Measurements from ENCODE around the gene TFAP2E. TPM values are rescaled to one million over a fixed set of nuclear protein-coding genes. Genes with fewer than 3 reads are reported as not detected.

Gene TFAP2E
- polyA plus RNA-seq, 1 donor from 2014 or later = 7.0 TPM

DNA sequence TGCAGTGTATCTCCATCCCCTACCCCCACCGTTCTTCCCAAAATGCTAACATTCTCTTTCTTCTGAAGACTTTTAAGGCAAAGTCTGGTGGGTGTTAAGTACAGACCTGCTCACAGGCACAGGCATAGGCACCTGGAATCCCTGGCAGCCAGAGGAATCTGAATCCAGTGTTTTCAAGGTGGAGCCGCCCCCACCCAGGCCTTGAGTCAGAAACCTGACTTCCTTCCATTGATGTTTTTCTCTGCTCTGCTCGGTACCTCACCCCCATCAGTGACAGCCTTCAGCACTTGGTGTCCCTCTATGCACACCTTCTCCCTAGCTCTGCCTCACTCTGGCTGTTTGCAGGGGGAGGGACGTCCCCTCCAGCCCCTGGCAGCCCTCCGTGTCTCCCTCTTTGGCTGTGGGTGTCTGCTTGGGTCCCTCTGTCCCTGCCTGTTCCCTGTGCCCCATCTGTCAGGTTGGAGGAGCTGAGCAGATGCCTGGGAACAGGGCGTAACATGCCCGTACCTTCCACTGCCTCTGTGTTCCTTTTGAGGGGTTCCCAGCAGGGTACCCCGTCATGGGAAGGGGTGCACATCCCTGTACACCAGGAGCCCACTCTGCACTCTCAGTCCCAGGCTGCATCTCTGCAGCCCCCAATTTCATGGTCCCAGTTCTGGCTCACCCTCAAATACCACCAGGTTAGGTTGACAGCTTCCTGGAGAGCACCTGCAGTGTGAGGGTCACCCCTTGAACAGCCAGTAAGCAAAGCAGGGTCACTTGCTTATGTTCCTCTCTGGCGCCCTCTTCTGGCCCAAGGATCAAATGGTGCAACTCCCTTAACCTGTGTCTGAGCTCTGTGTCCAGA, 8.9 kb upstream of the TFAP2E start:
- Histone ChIP-seq H3K4me2 (ENCODE audit: low read length) (no peak overlapping the region), H3K4me3 (ENCODE audit: low read length) (no peak overlapping the region), H3K36me3 (ENCODE audit: insufficient read depth, low read length) (no peaks in the 10 kb centered on the region), H3K27ac (ENCODE audit: low read length) (no peak overlapping the region), H3K79me2 (replicated peaks; ENCODE audit: insufficient read depth, low read length) (no peaks in the 10 kb centered on the region), H3K9me2 (ENCODE audit: insufficient read depth, low read length) (no peaks in the 10 kb centered on the region), H3K9me3 (ENCODE audit: low read length) (no peaks in the 10 kb centered on the region), H4K20me1 (ENCODE audit: insufficient read depth) (no peaks in the 10 kb centered on the region), H3F3A (ENCODE audit: insufficient read depth, low read length, poor library complexity, severe bottlenecking) (peaks cover 1% of the 10 kb centered on the region), H3K9ac (ENCODE audit: low read length) (no peak overlapping the region), H2AFZ (ENCODE audit: low read depth, low read length) (no peak overlapping the region), H3K27me3 (ENCODE audit: insufficient read depth, low read depth, low read length) (no peaks in the 10 kb centered on the region)
- no peak for TF ChIP-seq EZH2 (IDR thresholded peaks at IDR 0.05; ENCODE audit: borderline replicate concordance, insufficient read depth, low read length, poor library complexity, severe bottlenecking)
- no peak for TF ChIP-seq POLR2AphosphoS5 (IDR thresholded peaks at IDR 0.05)
- peak; percentile 73 for TF ChIP-seq SMC3 (conservative IDR thresholded peaks at IDR 0.05; ENCODE audit: poor library complexity)
- no peak for TF ChIP-seq MXI1 (conservative IDR thresholded peaks at IDR 0.05; ENCODE audit: poor library complexity, severe bottlenecking)
- TF ChIP-seq, protein P1, sequence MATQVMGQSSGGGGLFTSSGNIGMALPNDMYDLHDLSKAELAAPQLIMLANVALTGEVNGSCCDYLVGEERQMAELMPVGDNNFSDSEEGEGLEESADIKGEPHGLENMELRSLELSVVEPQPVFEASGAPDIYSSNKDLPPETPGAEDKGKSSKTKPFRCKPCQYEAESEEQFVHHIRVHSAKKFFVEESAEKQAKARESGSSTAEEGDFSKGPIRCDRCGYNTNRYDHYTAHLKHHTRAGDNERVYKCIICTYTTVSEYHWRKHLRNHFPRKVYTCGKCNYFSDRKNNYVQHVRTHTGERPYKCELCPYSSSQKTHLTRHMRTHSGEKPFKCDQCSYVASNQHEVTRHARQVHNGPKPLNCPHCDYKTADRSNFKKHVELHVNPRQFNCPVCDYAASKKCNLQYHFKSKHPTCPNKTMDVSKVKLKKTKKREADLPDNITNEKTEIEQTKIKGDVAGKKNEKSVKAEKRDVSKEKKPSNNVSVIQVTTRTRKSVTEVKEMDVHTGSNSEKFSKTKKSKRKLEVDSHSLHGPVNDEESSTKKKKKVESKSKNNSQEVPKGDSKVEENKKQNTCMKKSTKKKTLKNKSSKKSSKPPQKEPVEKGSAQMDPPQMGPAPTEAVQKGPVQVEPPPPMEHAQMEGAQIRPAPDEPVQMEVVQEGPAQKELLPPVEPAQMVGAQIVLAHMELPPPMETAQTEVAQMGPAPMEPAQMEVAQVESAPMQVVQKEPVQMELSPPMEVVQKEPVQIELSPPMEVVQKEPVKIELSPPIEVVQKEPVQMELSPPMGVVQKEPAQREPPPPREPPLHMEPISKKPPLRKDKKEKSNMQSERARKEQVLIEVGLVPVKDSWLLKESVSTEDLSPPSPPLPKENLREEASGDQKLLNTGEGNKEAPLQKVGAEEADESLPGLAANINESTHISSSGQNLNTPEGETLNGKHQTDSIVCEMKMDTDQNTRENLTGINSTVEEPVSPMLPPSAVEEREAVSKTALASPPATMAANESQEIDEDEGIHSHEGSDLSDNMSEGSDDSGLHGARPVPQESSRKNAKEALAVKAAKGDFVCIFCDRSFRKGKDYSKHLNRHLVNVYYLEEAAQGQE (IDR thresholded peaks at IDR 0.05; ENCODE audit: borderline replicate concordance) = no peak
- TF ChIP-seq, protein P2, sequence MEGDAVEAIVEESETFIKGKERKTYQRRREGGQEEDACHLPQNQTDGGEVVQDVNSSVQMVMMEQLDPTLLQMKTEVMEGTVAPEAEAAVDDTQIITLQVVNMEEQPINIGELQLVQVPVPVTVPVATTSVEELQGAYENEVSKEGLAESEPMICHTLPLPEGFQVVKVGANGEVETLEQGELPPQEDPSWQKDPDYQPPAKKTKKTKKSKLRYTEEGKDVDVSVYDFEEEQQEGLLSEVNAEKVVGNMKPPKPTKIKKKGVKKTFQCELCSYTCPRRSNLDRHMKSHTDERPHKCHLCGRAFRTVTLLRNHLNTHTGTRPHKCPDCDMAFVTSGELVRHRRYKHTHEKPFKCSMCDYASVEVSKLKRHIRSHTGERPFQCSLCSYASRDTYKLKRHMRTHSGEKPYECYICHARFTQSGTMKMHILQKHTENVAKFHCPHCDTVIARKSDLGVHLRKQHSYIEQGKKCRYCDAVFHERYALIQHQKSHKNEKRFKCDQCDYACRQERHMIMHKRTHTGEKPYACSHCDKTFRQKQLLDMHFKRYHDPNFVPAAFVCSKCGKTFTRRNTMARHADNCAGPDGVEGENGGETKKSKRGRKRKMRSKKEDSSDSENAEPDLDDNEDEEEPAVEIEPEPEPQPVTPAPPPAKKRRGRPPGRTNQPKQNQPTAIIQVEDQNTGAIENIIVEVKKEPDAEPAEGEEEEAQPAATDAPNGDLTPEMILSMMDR (IDR thresholded peaks at IDR 0.05; ENCODE audit: poor library complexity, severe bottlenecking) = peak; percentile 78
- TF ChIP-seq TAF1 (IDR thresholded peaks at IDR 0.05; ENCODE audit: low read depth) = no peak
- TF ChIP-seq EP300 (conservative IDR thresholded peaks at IDR 0.05; ENCODE audit: poor library complexity, severe bottlenecking) = no peak
- TF ChIP-seq RAD21 (conservative IDR thresholded peaks at IDR 0.05) = peak; percentile 65

DNA sequence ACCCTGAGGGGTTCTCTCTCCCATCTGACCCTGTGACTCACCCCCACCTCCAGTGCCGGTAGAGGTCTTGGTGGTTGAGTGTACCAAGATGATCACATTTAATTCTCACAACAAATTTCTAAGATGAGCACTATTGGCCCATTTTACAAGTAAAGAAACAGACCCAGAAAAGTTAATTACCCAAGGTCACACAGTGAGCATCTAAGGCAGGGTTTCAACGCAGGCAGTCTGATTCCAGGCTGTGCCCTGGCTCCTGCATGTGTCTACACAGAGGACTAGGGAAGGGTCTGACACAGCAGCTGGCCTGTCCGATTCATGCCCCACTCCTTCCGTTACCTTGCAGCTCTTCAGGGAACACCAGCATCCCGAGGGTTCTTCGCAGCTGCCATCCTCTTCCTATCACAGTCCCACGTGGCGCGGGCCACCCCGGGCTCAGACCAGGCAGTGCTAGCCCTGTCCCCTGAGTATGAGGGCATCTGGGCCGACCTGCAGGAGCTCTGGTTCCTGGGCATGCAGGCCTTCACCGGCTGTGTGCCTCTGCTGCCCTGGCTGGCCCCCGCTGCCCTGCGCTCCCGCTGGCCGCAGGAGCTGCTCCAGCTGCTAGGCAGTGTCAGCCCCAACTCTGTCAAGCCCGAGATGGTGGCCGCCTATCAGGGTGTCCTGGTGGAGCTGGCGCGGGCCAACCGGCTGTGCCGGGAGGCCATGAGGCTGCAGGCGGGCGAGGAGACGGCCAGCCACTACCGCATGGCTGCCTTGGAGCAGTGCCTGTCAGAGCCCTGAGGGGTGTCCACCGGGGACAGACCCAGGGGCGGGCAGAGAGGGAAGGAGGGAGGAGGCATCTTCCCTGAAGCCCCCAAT, 8.0 kb upstream of the TFAP2E start:
- Histone ChIP-seq H2AFZ (ENCODE audit: low read depth, low read length) (no peak overlapping the region), H3K4me3 (ENCODE audit: low read length) (no peak overlapping the region), H3F3A (ENCODE audit: insufficient read depth, low read length, poor library complexity, severe bottlenecking) (no peaks in the 10 kb centered on the region), H3K36me3 (ENCODE audit: insufficient read depth, low read length) (no peaks in the 10 kb centered on the region), H3K9ac (ENCODE audit: low read length) (no peak overlapping the region), H3K27me3 (ENCODE audit: insufficient read depth, low read depth, low read length) (peaks cover 5% of the 10 kb centered on the region), H3K4me2 (ENCODE audit: low read length) (no peak overlapping the region), H3K27ac (ENCODE audit: low read length) (no peak overlapping the region), H3K9me3 (ENCODE audit: low read length) (no peaks in the 10 kb centered on the region), H3K79me2 (replicated peaks; ENCODE audit: insufficient read depth, low read length) (no peaks in the 10 kb centered on the region), H3K9me2 (ENCODE audit: insufficient read depth, low read length) (no peaks in the 10 kb centered on the region), H4K20me1 (ENCODE audit: insufficient read depth) (no peaks in the 10 kb centered on the region)
- TF ChIP-seq, protein P2 (IDR thresholded peaks at IDR 0.05; ENCODE audit: poor library complexity, severe bottlenecking) = no peak
- TF ChIP-seq POLR2AphosphoS5 (IDR thresholded peaks at IDR 0.05) (no peak), TAF1 (IDR thresholded peaks at IDR 0.05; ENCODE audit: low read depth) (no peak), EZH2 (IDR thresholded peaks at IDR 0.05; ENCODE audit: borderline replicate concordance, insufficient read depth, low read length, poor library complexity, severe bottlenecking) (no peak), MXI1 (conservative IDR thresholded peaks at IDR 0.05; ENCODE audit: poor library complexity, severe bottlenecking) (no peak), RAD21 (conservative IDR thresholded peaks at IDR 0.05) (no peak), SMC3 (conservative IDR thresholded peaks at IDR 0.05; ENCODE audit: poor library complexity) (no peak), EP300 (conservative IDR thresholded peaks at IDR 0.05; ENCODE audit: poor library complexity, severe bottlenecking) (no peak)
- TF ChIP-seq, protein P1 (IDR thresholded peaks at IDR 0.05; ENCODE audit: borderline replicate concordance) = no peak
